ENCODE data around the gene YAP1. TPM values are rescaled to one million over a fixed set of nuclear protein-coding genes. Genes with fewer than 3 reads are reported as not detected.
A peak's percentile ranks its signal among the peaks of the same experiment; 100 is the strongest.

Gene YAP1
- total RNA-seq, 1 experiment from 2014 or later: 158 TPM

- Mint-ChIP-seq H3K9me3 (ENCODE audit: unreplicated experiment) (peaks cover 15% of the 10 kb centered on the region), H3K4me1 (ENCODE audit: insufficient read depth, unreplicated experiment) (peaks cover 20% of the 10 kb centered on the region), H3K27me3 (ENCODE audit: insufficient read depth, unreplicated experiment) (no peaks in the 10 kb centered on the region), H3K27ac (ENCODE audit: low read depth, unreplicated experiment) (peak overlapping the region; percentile 49), H3K4me3 (ENCODE audit: unreplicated experiment) (no peak overlapping the region), H3K36me3 (ENCODE audit: insufficient read depth, unreplicated experiment) (peaks cover 68% of the 10 kb centered on the region)
- TF ChIP-seq CTCF (IDR thresholded peaks at IDR 0.05; ENCODE audit: unreplicated experiment): no peak
- no TSS peak for BruUV-seq (replicated peaks)
- CTCF ChIA-PET: interaction anchor here (0.7 kb wide), 1 partner anchor 10 kb away, joined by 3 read pairs; no protein-coding TSS in a partner anchor
- POLR2A ChIA-PET: interaction anchor here (0.5 to 1.2 kb wide), 3 partner anchors 39 to 104 kb away, joined by 3 read pairs; no protein-coding TSS in a partner anchor
- intact Hi-C loops (cut with micrococcal nuclease): no loop called here
- DNase-seq (ENCODE audit: unreplicated experiment): no peak
Observed at GRCh38 chr11:102216433-102217075, 106.3 kb downstream of the YAP1 start.

GRCh38 chr11:102220728-102221467 is 110.7 kb downstream of the YAP1 start:
- no peak for DNase-seq (ENCODE audit: unreplicated experiment)
- POLR2A ChIA-PET: interaction anchor here (0.6 to 1.2 kb wide), 4 partner anchors 47 to 114 kb away, joined by 3 to 5 read pairs (median 4); no protein-coding TSS in a partner anchor
- Mint-ChIP-seq H3K4me3 (ENCODE audit: unreplicated experiment) (no peak overlapping the region), H3K9me3 (ENCODE audit: unreplicated experiment) (peaks cover 22% of the 10 kb centered on the region), H3K27me3 (ENCODE audit: insufficient read depth, unreplicated experiment) (no peaks in the 10 kb centered on the region), H3K27ac (ENCODE audit: low read depth, unreplicated experiment) (peak overlapping the region; percentile 64), H3K4me1 (ENCODE audit: insufficient read depth, unreplicated experiment) (peaks cover 46% of the 10 kb centered on the region), H3K36me3 (ENCODE audit: insufficient read depth, unreplicated experiment) (peaks cover 67% of the 10 kb centered on the region)
- no peak for TF ChIP-seq CTCF (IDR thresholded peaks at IDR 0.05; ENCODE audit: unreplicated experiment)
- intact Hi-C loops (cut with micrococcal nuclease): no loop called here
- CTCF ChIA-PET: no interaction called here
- no TSS peak for BruUV-seq (replicated peaks)

- no TSS peak for BruUV-seq (replicated peaks)
- Mint-ChIP-seq H3K36me3 (ENCODE audit: insufficient read depth, unreplicated experiment) (peaks cover 69% of the 10 kb centered on the region), H3K4me1 (ENCODE audit: insufficient read depth, unreplicated experiment) (peaks cover 55% of the 10 kb centered on the region), H3K4me3 (ENCODE audit: unreplicated experiment) (peak overlapping the region; percentile 12), H3K9me3 (ENCODE audit: unreplicated experiment) (peaks cover 22% of the 10 kb centered on the region), H3K27ac (ENCODE audit: low read depth, unreplicated experiment) (peak overlapping the region; percentile 87), H3K27me3 (ENCODE audit: insufficient read depth, unreplicated experiment) (no peaks in the 10 kb centered on the region)
- ChIA-PET CTCF (interaction anchor here (0.6 to 1.8 kb wide), 4 partner anchors 12 to 363 kb away, joined by 4 to 8 read pairs (median 5); no protein-coding TSS in a partner anchor), POLR2A (interaction anchor here (0.6 to 5.5 kb wide), 29 partner anchors 9 to 403 kb away, joined by 3 to 131 read pairs (median 4); partner anchors contain the start of genes CEP126, CFAP300 and YAP1)
- DNase-seq (ENCODE audit: unreplicated experiment): peak; percentile 89
- no peak for TF ChIP-seq CTCF (IDR thresholded peaks at IDR 0.05; ENCODE audit: unreplicated experiment)
- intact Hi-C loops (cut with micrococcal nuclease): no loop called here
Observed at GRCh38 chr11:102223859-102224258, 113.6 kb downstream of the YAP1 start.

All from MCF 10A (cell line).